HG02642 (cell line): ENCODE results near the gene ERCC5.

Experiments
- ATAC-seq: cut with Tn5 transposase; IDR thresholded peaks from one replicate; pipeline ENCODE4 v1.9.1; 2021; ENCODE audit warnings: mild to moderate bottlenecking; ENCODE audit not compliant: unreplicated experiment, poor library complexity

ERCC5 gene

DNA sequence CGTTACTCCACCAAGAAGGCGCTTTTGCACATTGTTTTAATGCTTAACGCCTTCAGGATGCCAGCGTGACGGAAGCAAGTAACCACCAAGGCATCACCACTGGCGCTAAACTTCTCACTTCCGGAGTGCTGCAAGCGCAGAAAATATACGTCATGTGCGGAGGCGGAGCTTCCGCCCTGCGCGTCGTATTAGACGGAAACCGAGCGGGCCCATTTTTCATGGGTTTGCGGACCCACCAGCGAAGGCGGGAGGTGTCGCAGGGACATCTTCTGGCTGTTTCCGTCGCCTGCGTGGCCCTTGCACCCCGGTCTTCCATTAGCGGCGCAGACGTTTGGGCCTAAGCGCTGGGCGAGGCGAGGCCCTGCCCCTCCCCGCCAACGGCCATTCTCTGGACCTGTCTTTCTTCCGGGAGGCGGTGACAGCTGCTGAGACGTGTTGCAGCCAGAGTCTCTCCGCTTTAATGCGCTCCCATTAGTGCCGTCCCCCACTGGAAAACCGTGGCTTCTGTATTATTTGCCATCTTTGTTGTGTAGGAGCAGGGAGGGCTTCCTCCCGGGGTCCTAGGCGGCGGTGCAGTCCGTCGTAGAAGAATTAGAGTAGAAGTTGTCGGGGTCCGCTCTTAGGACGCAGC is at the start of gene ERCC5:
Gene ERCC5 (plus strand): TSS at position 403 of the 631 bp plus-strand sequence. CDS start 235 bp downstream, outside the sequence.
- peak; percentile 89 for ATAC-seq

DNA sequence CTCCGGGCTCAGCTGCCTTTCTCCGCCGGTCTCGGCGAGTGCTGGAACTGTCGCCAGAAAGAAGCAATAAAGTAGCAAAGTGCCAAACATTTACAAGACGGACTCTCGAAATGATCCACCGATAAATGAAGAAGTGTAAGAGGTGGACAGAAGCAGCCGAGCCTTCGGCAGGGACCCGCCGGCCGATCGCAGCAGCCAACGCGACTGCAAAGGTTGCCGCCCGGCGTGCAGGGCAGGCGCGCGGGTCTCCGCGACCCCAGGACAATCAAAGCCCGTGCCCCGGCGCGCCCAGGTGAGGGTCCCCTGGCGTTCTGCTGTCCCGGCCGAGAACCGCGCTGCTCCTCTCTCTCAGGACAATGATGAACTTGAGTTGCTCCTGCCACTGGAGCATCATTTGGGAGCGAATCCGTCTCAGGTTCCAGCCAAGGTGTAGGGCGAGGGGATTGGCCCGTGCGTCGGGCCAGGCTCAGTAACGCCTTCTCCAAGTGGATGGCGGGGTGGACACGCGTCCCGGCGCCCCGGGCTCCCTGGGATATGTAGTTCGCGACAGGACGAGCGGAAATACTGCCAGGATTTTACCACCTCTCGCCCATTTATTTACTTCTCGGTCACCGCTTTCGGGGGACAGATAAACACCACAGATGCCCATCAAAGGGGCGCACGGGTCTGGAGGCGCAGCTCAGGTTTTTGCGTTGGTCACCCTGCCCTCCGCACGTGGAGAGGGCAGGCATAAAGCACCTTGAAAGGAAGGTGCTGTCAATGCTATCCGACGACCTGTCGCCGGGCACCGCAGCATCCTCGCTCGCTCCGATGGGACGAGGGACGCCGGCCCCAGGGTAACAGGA is 47.0 kb upstream of the ERCC5 start, which contains the start of the genes BIVM and POGLUT2:
Gene BIVM (plus strand): TSS at position 539 of the 845 bp plus-strand sequence. CDS start 8,149 bp downstream, outside the sequence.
Gene POGLUT2 (minus strand): TSS at position 396 of the 845 bp plus-strand sequence. CDS start 306 bp downstream, at position 90.
- peak; percentile 83 for ATAC-seq

DNA sequence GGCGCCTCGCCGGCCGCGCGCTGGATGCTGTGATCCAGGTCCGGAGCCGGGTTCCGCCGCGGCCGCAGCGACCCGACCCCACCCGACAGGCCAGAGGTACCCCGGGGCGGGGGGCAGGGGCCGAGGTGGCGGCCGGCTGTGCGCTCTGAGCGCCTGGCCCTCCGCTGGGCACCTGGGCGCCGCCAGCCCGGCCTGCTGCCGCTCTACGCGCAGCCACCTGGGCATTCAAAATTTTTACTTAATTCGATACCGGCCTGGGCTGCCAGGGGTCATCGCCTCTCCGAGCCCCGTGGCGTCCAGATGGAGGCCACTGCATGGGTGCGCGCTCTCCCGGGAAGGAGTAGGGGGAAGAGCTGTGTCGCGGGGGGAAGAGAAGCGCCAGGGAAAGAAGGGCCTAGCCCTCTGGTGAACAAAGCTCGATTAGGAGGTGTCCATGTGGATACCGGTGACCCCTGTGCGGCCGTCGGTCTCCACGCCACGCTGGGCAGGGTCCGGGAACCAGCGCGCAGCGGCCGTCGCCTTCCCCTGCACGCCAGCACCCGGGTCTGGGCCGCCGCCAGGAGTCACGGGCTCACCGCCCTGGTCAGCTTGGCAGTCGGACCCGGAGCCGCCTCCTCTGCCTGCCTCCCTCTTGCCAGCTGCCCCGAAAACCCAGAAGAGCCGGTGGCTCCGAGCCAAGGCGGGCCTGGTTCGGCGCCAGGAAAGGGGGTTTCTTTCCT is 46.2 kb upstream of the ERCC5 start:
- ATAC-seq, result peak; percentile 15

GRCh38 chr13:102800145-102801041 is 45.4 kb upstream of the ERCC5 start:
- peak; percentile 84 for ATAC-seq

- ATAC-seq, result no peak
Measured at GRCh38 chr13:102805680-102806079, 40.2 kb upstream of the ERCC5 start.

- no peak for ATAC-seq
Measured at GRCh38 chr13:102807699-102808098, 38.1 kb upstream of the ERCC5 start.

DNA sequence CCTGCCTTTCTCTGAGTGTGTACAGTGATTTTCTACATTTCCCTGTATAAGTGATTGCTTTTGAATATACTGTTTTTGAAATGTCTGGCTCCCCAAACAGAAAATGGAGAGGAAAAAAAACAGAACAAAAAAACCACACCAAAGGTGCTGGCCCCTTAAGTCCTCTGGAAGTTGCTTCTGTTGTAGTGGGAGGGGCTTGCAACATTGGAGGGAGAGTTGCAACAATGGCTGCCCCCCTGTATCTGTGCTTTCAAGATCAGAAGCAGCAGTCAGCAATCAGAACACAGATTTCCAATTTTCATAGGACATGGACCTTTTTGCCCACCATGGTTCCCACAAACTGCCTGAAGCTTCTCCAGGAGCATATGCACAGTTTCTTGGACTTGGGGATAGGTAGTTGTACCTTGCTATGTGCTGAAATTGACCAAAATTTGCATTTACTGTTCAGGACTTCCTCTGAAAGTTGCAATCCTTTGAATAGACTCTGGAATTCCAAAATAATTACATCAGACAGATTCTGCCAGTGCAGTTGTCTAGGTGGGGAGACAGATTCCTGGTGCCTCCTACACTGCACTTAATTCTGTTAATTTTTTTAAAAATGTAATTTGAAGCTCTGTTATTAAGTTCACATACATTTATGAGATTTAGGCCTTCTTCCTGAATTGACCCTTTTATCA is 33.1 kb upstream of the ERCC5 start:
- no peak for ATAC-seq

DNA sequence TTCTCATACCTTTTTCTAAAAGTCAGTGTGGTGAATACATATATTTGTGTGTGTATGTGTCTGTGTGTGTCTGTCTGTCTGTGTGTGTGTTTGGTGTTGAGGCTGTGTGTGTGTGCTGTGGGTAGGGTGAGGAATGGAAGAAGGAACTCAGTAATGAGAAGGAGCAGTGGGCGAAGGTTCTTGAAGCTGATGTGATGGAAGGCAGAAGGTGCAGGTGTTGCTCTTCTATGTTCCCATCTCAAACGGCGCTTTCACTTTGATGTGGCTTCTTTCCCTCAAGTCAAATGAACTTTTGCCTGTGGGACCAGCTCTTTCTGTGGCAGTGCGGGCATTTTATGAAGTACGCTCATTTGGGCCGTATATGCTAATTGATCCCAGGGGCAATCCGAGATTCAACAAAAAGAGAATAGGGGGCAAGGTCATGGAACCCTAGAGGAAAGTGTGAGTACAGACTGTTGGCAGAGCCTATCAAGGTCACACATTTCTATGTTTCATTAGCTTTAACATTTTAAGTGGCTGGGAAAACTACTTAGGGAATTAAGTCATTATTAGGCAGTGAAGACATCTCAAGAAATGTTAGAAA is 31.7 kb upstream of the ERCC5 start:
- ATAC-seq, result no peak

DNA sequence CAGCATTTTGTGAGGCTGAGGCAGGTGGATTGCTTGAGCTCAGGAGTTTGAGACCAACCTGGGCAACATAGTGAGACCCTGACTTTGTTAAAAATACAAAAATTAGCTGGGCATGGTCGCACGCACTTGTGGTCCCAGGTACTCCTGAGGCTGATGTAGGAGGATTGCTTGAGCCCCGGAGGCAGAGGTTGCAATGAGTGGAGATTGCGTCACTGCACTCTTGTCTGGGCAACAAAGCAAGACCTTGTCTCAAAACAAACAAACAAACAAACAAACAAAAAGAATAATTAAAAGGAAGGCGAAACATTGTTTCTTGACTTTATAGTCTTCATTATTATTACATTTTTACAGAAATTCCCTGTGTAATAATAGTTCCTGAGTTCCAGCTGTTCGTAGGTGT is 31.0 kb upstream of the ERCC5 start:
- no peak for ATAC-seq

DNA sequence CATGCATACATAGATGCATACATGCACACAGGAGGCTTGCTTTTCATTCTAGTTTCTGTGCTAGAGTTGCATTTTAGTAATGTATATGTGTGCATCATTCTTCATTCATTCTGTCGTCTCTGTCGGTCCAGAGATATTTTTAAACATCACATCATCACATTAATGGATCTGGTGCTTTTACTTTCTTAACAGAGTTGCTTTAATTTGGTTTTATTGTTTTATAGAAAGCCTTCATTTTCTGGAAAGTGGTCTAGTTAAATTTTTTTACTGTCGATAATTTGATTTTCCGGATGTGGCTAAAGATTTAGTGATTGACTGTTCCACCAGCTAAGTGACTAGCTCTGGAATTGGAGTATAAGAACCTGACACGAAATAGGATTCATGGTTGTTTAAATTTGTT is 30.0 kb upstream of the ERCC5 start:
- no peak for ATAC-seq

DNA sequence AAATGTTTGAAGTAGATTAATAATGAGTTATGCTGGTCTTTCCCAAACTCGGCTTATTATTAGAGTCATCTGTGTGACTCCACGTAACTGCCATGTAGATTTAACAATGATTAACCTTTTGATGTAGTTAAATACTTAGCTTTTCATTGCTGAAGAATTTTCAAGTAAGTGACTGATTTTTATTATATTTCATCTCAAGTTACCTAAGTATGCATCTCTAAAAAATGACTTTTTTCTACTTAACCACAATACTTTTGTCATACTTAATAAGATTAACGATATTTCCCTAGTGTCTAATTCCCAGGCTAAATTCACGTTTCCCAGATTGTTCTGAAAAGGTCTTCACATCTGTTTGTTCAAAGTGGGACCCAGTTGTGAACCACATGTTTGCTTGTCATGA is 29.1 kb upstream of the ERCC5 start:
- no peak for ATAC-seq

- ATAC-seq, result no peak
Measured at GRCh38 chr13:102817241-102817640, 28.6 kb upstream of the ERCC5 start.

- no peak for ATAC-seq
Measured at GRCh38 chr13:102817907-102818306, 27.9 kb upstream of the ERCC5 start.

DNA sequence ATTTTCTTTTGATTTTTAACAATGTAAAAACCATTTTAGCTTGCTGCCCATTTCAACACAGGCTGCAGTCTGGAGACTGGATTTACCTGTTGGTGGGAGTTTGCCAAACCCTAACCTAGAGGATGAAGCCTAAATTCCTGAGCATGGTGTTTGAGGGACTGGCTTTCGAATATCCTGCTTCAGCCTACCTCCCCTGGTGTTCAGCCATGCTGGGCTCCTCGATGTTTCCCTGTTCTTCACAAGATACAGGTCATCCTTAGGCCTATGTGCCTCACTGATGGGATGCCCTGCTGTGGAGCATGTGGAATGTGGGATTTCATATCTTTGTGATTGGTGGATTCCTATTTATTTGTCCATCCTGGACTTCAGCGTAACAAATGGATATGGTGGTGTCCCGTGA is 20.4 kb upstream of the ERCC5 start:
- no peak for ATAC-seq

- no peak for ATAC-seq
Measured at GRCh38 chr13:102825921-102826706, 19.7 kb upstream of the ERCC5 start.

GRCh38 chr13:102830646-102831045 is 15.2 kb upstream of the ERCC5 start:
- ATAC-seq, result no peak

GRCh38 chr13:102836471-102836870 is 9.4 kb upstream of the ERCC5 start:
- no peak for ATAC-seq

DNA sequence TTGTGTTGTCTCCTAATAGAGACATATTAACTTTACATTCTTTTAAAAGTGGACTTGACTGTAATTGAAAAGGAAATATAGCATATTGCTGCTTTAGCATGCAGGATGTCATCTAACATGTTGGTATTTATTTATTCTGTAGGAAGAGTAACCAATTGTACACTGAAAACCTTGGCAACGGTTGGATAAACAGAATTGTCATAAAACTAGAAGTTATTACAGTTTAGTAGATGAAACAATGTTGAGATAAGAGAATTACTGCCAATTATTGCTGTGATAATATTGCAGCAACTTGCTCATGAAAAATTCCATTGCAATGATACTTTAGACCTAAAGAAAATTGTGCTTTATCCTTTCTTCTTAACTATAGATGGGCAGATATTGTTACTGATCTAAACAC is 7.6 kb upstream of the ERCC5 start:
- no peak for ATAC-seq
